HG03103 (cell line): ENCODE data around the gene TSPAN4.

Source experiments
- ATAC-seq: cut with Tn5 transposase; IDR thresholded peaks from one replicate; pipeline ENCODE4 v1.9.1; 2021; ENCODE audit warnings: low read depth; ENCODE audit not compliant: unreplicated experiment

TSPAN4 gene

DNA sequence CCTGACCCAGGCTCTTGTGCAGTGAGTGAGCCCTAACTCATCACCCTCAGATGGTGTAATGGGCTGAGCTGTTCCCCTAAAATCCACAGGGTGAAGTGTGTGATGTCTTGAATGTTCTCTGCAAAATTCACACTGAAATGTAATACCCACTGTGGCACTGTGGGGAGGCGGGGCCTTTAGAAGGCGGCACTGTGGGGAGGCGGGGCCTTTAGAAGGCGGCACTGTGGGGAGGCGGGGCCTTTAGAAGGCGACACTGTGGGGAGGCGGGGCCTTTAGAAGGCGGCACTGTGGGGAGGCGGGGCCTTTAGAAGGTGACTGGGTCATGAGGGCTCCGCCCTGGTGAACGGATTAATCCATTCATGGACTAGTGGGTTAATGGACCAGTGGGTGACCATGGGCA is 34.9 kb downstream of the TSPAN4 start:
- ATAC-seq, result no peak

GRCh38 chr11:880447-880846 is 37.8 kb downstream of the TSPAN4 start:
- ATAC-seq, result no peak

GRCh38 chr11:882596-882995 is 39.9 kb downstream of the TSPAN4 start:
- ATAC-seq, result no peak

DNA sequence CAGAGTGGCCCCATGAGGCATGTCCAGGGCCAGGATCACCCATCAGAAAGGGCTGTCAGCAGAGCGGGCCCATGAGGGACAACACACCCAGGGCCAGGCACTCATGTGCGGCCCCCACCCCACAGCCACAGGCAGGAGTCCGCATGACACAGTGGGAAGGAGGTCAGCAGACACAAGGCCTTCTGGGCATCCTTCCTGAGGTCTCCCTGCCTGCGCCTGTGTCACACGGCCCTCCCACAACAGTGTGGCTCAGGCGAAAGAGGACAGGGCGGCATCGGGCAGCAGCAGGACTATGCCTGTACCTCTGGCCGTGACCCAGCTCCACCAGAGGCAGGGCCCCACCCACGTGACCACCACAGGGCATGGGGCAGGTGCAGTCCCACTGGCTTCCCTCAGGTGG is 40.9 kb downstream of the TSPAN4 start:
- ATAC-seq, result no peak

- no peak for ATAC-seq
These were observed 42.0 kb downstream of the TSPAN4 start for GRCh38 chr11:884578-885070.

GRCh38 chr11:886568-886967 is 43.9 kb downstream of the TSPAN4 start:
- ATAC-seq, result no peak

- no peak for ATAC-seq
These were observed 44.9 kb downstream of the TSPAN4 start for GRCh38 chr11:887589-887988.

DNA sequence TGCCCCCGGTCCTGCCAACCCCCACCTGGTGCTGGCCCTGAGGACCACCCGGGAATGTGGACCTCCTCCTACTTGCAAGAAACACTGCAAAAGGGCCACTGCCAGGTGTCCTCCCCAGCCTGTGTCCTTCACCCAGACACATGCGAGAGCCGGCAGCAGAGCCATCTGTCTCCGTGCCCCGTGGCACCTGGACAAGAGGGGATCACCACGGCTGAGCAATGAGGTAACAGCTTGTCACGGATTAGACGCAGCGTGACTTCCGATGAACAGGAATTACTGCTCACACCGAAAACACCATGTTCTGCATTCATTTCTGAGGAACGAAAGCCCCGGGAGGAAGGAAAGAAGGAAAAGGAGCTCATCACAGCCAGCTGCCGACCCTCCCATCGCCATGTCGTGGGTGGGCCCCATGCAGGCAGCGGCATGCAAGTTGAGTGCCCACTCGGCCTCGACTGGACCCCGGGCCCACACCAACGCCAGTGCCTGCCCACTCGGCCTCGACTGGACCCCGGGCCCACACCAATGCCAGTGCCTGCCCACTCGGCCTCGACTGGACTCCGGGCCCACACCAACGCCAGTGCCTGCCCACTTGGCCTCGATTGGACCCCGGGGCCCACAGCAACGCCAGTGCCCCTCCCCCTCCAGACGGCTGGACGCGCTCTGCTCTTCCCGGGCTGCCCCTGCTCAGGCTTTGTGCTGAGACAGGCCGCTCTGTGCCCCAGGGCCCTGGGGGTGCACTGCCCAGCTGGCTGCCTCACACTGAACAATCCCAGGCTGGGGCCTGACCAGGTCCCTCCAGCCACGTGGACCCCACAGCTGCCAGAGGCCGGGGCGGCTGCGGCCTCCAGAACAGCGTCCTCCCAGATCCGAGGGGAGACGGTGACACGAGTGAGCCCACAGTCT is 45.9 kb downstream of the TSPAN4 start:
- ATAC-seq, result no peak

DNA sequence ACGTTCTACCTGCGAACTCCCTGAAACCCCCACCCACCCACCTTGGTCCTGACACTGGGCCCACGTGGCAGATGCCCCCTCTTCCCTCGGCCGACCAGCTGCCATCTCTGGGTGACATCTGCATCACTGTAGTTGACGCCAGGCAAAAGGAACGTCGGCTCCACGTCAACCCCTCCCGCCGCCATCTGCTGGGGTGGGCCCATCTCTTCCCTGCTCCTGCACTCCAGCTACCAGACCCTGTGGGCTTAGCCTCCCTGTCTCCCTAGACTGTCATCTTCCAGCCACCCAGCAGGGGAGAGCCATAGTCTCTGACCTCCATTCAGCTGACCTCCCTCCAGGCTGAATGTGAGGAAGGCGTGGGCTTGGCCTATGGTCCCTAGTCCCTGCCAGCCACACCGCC is 46.6 kb downstream of the TSPAN4 start:
- no peak for ATAC-seq

DNA sequence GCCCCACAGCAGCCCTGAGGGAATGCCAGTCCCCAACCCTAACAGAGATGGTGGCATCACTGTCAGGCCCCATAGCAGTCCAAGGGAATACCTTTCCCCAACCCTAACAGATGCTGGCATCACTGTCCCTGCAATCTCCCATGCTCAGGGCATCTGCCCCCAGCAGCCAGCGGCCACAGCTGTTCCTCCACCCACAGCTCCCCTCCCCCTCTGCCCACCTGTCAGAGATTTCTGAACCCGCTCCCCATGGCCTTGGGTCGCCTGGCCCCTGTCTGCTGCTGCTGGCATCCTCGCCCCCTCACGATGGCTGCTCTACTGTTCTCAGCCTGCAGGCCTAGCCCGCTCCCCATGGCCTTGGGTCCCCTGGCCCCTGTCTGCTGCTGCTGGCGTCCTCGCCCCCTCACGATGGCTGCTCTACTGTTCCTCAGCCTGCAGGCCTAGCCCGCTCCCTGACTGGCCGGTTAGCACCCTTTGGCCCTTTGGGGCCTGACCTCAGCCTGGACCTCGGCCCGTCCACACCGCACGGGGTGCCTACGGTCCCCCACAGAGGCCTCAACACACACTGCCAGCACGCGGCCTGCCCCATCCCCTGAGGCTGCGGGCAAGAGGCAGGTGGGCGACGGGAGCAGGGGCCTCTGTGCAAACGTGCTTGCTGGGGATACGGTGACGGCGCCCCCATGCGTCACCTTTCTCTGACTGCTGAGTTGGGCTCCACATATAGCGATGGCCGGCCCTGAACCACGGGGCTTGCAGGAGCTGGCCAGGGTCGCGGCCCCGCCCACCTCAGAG is 47.2 kb downstream of the TSPAN4 start:
- no peak for ATAC-seq

DNA sequence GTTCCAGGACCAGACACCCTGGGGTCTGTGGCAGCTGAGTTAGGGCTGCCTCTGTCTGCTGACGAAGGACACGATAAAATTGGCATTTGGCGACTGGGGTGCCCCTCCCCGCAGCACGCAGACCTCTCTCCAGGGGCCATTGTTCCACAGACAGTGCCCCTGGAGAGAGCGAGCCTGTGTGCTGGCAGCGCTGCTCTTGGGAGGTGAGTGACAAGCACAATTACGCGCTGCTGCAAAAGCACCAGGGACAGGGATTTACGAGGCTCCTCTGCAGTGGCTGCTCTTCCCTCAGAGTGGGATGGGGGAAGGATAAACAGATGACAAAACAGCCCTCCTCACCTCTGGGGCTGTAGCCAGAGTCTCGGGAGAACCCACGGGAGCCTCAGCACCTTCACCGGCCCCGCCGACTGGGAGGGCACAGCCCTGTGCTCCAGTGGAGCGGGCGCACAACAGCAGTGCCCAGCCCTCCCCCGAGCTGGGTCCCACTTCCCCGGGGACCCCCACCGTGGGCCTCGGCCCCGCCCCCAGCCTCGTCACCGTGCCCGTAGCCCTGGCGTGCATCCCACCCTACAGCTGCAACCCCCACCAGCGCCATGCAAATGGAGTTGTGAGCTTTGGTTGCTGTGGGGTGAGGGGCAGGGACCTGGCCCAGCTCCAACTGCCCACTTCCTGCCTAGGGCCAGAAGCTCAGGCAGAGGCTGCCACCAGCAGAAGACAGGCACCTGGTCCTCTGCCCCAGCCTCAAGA is 48.3 kb downstream of the TSPAN4 start:
- no peak for ATAC-seq

DNA sequence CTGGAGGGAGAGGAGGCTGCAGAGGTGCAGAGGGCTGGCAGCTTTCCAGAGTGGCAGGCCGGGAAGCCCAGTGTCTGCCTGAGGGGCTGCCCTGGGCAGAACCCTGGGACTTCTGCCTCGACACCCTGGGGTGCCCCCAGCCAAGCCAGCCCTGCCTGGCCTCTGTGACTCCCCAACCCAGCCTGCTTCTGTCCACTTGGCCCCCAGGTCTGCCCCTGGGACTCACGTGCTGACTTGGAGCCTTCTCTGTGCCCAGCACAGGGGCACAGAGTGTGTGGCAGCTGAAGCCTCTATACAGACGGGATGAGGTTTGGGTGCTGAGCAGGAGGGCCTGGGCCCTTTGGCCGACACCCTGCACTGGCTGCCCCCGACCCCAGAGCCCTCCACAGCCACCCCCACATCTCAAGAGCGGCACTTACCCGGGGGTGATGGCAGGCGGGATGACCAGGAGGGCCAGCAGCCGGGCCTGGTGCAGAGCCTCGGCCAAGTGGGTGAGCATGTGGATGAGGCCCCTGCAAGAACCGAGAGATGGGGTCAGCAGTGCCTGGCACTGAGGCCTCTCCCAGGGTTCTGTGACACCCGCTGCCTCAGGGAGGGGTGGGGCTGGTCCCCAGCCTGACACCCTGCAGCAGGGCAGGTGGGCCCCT is 50.5 kb downstream of the TSPAN4 start:
- no peak for ATAC-seq

GRCh38 chr11:894575-895201 is 52.0 kb downstream of the TSPAN4 start:
- no peak for ATAC-seq

GRCh38 chr11:895331-896110 is 52.9 kb downstream of the TSPAN4 start:
- no peak for ATAC-seq

DNA sequence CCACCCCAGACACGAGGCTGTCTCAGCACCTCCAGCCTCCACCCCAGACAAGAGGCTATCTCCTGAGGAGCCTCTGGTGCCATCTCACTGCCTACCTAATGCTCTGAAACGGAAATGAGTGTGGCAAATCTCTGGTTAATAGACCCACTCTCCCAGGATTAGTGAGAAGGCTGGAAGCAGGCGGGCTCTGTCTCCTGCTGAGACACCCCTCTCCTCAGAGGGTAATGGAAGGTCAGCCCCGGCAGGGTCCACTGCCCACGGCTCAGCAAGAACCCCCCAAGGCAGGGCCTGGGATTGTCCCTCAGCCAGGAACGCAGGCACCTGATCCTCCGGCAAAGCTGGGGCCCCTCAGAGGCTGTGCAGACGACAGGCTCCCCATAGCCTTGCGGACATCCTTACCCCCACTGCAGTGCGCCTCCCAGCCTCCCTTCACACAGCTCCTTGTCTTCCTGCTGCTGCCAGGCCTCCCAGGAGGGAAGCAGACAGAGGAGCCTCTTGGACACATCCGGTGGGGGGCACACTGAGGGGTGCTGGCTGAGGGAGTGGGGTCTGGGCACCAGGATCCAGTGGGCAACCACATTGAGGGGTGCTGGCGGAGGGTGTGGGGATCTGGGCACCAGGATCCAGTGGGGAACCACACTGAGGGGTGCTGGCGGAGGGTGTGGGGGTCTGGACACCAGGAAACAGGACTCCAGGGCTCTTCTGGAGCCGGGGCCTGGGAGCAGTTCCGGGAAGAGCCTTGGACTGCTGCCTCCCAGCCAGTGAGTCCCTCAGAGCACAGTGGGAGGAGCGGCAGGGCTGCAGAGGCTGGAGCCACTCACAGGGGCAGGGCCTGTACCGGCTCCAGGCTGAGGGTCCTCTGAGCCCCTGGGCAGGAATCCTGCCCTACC is 54.8 kb downstream of the TSPAN4 start:
- ATAC-seq, result no peak

- ATAC-seq, result no peak
These were observed 55.5 kb downstream of the TSPAN4 start for GRCh38 chr11:898143-898511.

GRCh38 chr11:898540-899190 is 56.0 kb downstream of the TSPAN4 start:
- ATAC-seq, result no peak

DNA sequence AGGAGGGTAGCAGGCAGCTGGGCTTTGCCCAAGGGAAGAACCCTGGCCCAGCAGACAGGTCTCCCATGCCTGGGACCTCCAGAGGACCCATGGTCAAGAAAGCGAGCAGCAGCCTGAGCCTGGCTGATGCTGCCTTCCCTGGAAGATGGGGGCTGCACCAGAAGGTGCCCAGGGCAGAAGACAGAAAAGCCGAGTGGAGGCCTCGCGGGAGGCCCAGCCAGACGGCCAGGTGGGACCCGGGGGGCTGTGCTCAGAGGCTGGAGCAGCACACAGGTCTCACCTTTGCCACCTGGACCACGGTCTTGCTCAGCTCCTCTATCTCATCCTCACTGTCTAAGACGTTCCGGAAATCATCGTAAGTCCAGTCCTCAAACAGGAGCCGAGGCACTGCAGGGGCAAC is 57.1 kb downstream of the TSPAN4 start:
- ATAC-seq, result no peak
